Measurements from ENCODE around the gene PICALM. TPM values are rescaled to one million over a fixed set of nuclear protein-coding genes. Genes with fewer than 3 reads are reported as not detected.
"Not testable (repeated sequence)": the region's sequence is repeated elsewhere in the genome, so short reads cannot be mapped to it uniquely, and the experiment has no call there.

PICALM gene
- total RNA-seq, 1 experiment from 2014 or later: 321 TPM

DNA sequence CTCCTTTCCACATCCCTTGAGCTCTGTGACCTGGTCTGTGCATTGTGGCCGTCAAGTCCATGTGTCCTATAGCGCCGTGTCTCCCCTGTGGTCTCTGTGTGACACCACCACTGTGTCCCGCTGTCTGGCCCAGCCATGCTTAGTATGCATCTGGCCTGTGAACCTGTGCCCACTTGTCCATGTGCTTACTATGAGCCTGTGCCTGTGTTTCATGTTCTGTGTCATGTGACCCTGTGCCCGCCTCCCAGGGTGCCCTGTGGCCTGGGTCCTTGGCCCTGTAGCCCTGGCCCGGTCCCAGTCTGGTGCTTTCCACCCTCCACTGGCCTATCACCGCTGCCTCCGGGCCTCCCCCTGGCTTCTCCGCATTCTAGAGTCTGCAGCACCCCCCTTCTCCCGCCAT lies 133.1 kb downstream of the PICALM start:
- H3K27me3 ChIP-seq (replicated peaks; ENCODE audit: control insufficient read depth, insufficient read depth, low read length): no peaks in the 10 kb centered on the region
- TF ChIP-seq, protein P1, sequence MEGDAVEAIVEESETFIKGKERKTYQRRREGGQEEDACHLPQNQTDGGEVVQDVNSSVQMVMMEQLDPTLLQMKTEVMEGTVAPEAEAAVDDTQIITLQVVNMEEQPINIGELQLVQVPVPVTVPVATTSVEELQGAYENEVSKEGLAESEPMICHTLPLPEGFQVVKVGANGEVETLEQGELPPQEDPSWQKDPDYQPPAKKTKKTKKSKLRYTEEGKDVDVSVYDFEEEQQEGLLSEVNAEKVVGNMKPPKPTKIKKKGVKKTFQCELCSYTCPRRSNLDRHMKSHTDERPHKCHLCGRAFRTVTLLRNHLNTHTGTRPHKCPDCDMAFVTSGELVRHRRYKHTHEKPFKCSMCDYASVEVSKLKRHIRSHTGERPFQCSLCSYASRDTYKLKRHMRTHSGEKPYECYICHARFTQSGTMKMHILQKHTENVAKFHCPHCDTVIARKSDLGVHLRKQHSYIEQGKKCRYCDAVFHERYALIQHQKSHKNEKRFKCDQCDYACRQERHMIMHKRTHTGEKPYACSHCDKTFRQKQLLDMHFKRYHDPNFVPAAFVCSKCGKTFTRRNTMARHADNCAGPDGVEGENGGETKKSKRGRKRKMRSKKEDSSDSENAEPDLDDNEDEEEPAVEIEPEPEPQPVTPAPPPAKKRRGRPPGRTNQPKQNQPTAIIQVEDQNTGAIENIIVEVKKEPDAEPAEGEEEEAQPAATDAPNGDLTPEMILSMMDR (IDR thresholded peaks at IDR 0.05; ENCODE audit: insufficient read depth in 1 of 2, low read depth in 1 of 2, low read length in 1 of 2, severe bottlenecking in 1 of 2, unreplicated experiment in 1 of 2): no peak
- POLR2A ChIA-PET: no interaction called here
- H3K9me3 ChIP-seq: peaks cover under 1% of the 10 kb centered on the region; the same call in 1 of the 2 replicates
- BruUV-seq (replicated peaks): no TSS peak
- no peak overlapping the region for H3K27ac Mint-ChIP-seq (ENCODE audit: unreplicated experiment)
- H3K36me3 ChIP-seq (ENCODE audit: control insufficient read depth, insufficient read depth, low read length): no peaks in the 10 kb centered on the region
- no peaks in the 10 kb centered on the region for H3K36me3 Mint-ChIP-seq (ENCODE audit: insufficient read depth, unreplicated experiment)
- H3K9me3 Mint-ChIP-seq (ENCODE audit: unreplicated experiment): peaks cover 10% of the 10 kb centered on the region
- no peak overlapping the region for H3K4me3 ChIP-seq (ENCODE audit: low read depth, low read length)
- peaks cover 17% of the 10 kb centered on the region for H3K4me1 ChIP-seq
- no peaks in the 10 kb centered on the region for H3K27me3 Mint-ChIP-seq (ENCODE audit: insufficient read depth, unreplicated experiment)
- intact Hi-C loops (cut with micrococcal nuclease; ENCODE audit: unreplicated experiment): no loop called here
- no peak overlapping the region for H3K4me3 Mint-ChIP-seq (ENCODE audit: unreplicated experiment)
- CTCF ChIA-PET: no interaction called here
- no peak for DNase-seq
- H3K4me1 Mint-ChIP-seq (ENCODE audit: low read depth, unreplicated experiment): peaks cover 17% of the 10 kb centered on the region

DNA sequence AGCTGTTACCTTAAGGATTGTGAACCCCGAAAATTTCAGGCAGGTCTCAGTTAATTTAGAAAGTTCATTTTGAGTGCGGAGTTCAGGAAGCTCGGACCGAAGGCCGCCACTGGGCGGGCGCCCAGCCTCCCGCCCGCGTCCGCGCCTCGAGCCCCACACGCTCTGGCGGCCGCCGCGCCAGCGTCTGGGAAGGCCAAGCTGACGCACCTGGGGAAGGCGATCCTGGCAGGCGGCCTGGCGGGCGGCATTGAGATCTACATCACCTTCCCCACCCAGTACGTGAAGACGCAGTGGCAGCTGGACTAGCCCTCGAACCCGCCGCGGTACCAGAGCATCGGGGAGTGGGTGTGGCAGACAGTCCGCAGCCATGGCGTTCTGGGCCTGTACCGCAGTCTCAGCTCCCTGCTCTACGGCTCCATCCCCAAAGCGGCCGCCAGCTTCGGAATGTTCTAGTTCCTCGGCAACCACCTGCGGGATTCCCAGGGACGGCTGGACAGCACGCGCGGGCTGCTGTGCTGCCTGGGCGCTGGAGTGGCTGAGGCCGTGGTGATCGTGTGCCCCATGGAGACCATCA lies 134.2 kb downstream of the PICALM start:
- TF ChIP-seq, protein P1 (IDR thresholded peaks at IDR 0.05; ENCODE audit: insufficient read depth in 1 of 2, low read depth in 1 of 2, low read length in 1 of 2, severe bottlenecking in 1 of 2, unreplicated experiment in 1 of 2): no peak
- H3K4me3 Mint-ChIP-seq (ENCODE audit: unreplicated experiment): no peak overlapping the region
- CTCF ChIA-PET: no interaction called here
- POLR2A ChIA-PET: no interaction called here
- peaks cover 17% of the 10 kb centered on the region for H3K4me1 Mint-ChIP-seq (ENCODE audit: low read depth, unreplicated experiment)
- Histone ChIP-seq H3K9me3 (no peaks in the 10 kb centered on the region; the same call in 1 of the 2 replicates), H3K4me3 (ENCODE audit: low read depth, low read length) (no peak overlapping the region), H3K27me3 (replicated peaks; ENCODE audit: control insufficient read depth, insufficient read depth, low read length) (no peaks in the 10 kb centered on the region), H3K36me3 (ENCODE audit: control insufficient read depth, insufficient read depth, low read length) (no peaks in the 10 kb centered on the region), H3K4me1 (peaks cover 23% of the 10 kb centered on the region)
- H3K27me3 Mint-ChIP-seq (ENCODE audit: insufficient read depth, unreplicated experiment): no peaks in the 10 kb centered on the region
- BruUV-seq (replicated peaks): no TSS peak
- H3K9me3 Mint-ChIP-seq (ENCODE audit: unreplicated experiment): peaks cover 10% of the 10 kb centered on the region
- intact Hi-C loops (cut with micrococcal nuclease; ENCODE audit: unreplicated experiment): no loop called here
- H3K27ac Mint-ChIP-seq (ENCODE audit: unreplicated experiment): no peak overlapping the region
- DNase-seq: no peak
- H3K36me3 Mint-ChIP-seq (ENCODE audit: insufficient read depth, unreplicated experiment): no peaks in the 10 kb centered on the region

DNA sequence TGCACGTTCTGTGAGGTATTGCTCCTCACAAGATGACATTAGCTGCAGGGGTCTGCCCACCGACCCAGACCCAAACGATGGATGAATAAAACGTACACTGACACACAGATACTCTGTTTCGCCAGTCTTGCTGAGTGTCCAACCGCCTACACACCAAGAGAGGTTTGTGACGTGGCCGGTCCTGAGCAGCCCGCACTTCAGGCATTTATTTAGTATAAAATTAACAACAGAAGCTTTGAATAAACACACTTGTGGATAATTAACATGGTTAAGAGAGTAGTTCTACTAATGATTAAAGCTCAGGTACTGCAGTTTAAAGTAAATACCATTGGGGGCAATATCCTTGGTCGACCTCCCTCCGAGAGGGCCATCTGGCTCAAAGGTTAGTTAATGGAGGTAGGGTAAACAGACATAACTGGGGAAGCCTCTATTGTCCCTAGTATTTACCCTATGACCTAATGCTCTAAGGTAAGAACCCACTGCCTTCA lies 138.0 kb downstream of the PICALM start:
- H3K27me3 Mint-ChIP-seq (ENCODE audit: insufficient read depth, unreplicated experiment): no peaks in the 10 kb centered on the region
- Histone ChIP-seq H3K9me3 (no peaks in the 10 kb centered on the region; the same call in 1 of the 2 replicates), H3K27me3 (replicated peaks; ENCODE audit: control insufficient read depth, insufficient read depth, low read length) (no peaks in the 10 kb centered on the region), H3K4me3 (ENCODE audit: low read depth, low read length) (no peak overlapping the region), H3K36me3 (ENCODE audit: control insufficient read depth, insufficient read depth, low read length) (no peaks in the 10 kb centered on the region), H3K4me1 (peaks cover 31% of the 10 kb centered on the region)
- no peak overlapping the region for H3K4me3 Mint-ChIP-seq (ENCODE audit: unreplicated experiment)
- H3K4me1 Mint-ChIP-seq (ENCODE audit: low read depth, unreplicated experiment): peaks cover 29% of the 10 kb centered on the region
- ChIA-PET POLR2A (no interaction called here), CTCF (interaction anchor here (1.5 kb wide), 1 partner anchor 76 kb away, joined by 10 read pairs; the partner anchor contains the start of gene CCDC83)
- H3K27ac Mint-ChIP-seq (ENCODE audit: unreplicated experiment): peak overlapping the region; percentile 46
- intact Hi-C loops (cut with micrococcal nuclease; ENCODE audit: unreplicated experiment): loop anchor here (2.0 kb wide), 2 partner anchors 66 to 76 kb away; partner anchors contain the start of gene CCDC83
- peak; percentile 74 to 87 for DNase-seq
- H3K36me3 Mint-ChIP-seq (ENCODE audit: insufficient read depth, unreplicated experiment): no peaks in the 10 kb centered on the region
- no TSS peak for BruUV-seq (replicated peaks)
- TF ChIP-seq, protein P1 (IDR thresholded peaks at IDR 0.05; ENCODE audit: insufficient read depth in 1 of 2, low read depth in 1 of 2, low read length in 1 of 2, severe bottlenecking in 1 of 2, unreplicated experiment in 1 of 2): no peak
- peaks cover 19% of the 10 kb centered on the region for H3K9me3 Mint-ChIP-seq (ENCODE audit: unreplicated experiment)

DNA sequence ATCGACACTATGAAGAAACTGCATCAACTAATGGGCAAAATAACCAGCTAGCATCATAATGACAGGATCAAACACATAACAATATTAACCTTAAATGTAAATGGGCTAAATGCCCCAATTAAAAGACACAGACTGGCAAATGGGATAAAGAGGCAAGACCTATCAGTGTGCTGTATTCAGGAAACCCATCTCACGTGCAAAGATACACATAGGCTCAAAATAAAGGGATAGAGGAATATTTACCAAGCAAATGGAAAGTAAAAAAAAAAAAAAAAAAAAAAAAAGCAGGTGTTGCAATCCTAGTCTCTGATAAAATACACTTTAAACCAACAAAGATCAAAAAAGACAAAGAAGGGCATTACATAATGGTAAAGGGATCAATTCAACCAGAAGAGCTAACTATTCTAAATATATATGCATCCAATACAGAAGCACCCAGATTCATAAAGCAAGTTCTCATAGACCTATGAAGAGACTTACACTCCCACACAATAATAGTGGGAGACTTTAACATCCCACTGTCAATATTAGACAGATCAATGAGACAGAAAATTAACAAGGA lies 142.2 kb downstream of the PICALM start:
- BruUV-seq (replicated peaks); H3K4me3 ChIP-seq (ENCODE audit: low read depth, low read length); DNase-seq; POLR2A ChIA-PET; H3K27me3 ChIP-seq (replicated peaks; ENCODE audit: control insufficient read depth, insufficient read depth, low read length); H3K27me3 Mint-ChIP-seq (ENCODE audit: insufficient read depth, unreplicated experiment); H3K36me3 Mint-ChIP-seq (ENCODE audit: insufficient read depth, unreplicated experiment); CTCF ChIA-PET; intact Hi-C loops (cut with micrococcal nuclease; ENCODE audit: unreplicated experiment); H3K36me3 ChIP-seq (ENCODE audit: control insufficient read depth, insufficient read depth, low read length); H3K9me3 ChIP-seq; H3K4me3 Mint-ChIP-seq (ENCODE audit: unreplicated experiment): not testable (repeated sequence)
- Mint-ChIP-seq H3K9me3 (ENCODE audit: unreplicated experiment) (peaks cover 28% of the 10 kb centered on the region), H3K4me1 (ENCODE audit: low read depth, unreplicated experiment) (peaks cover 38% of the 10 kb centered on the region), H3K27ac (ENCODE audit: unreplicated experiment) (peak overlapping the region; percentile 10)
- peaks cover 32% of the 10 kb centered on the region for H3K4me1 ChIP-seq

Measured in Caco-2 (cell line).